Omental fat pad (tissue), 4 donors: Measurements from ENCODE around the gene SLC1A2. TPM values are rescaled to one million over a fixed set of nuclear protein-coding genes. Genes with fewer than 3 reads are reported as not detected.

Source experiments
- ATAC-seq: fragments of 150-250 bp; one replicate; pipeline ENCODE4 v1.9.1; 2016; ENCODE audit warnings: mild to moderate bottlenecking, moderate library complexity; ENCODE audit not compliant: low FRiP score
- DNase-seq: peaks from one replicate; pipeline ENCODE4 v3.0.0-alpha.2; 2019; ENCODE audit warnings: low spot score
- total RNA-seq, 4 donors: library from RNA; depleted of rRNA; stranded (reverse); fragments of >200 nt; gene quantifications; one replicate each; pipeline ENCODE4 v1.1.0, GENCODE V29; 2016
- TF ChIP-seq, protein P1 (sequence below), 3 donors: fragments of 450-650 bp; IDR thresholded peaks; one replicate each; pipeline ENCODE4 v1.5.1; 2016 to 2017; ENCODE audit warnings: antibody characterized with exemption in 3 of 3, mild to moderate bottlenecking in 3 of 3, moderate library complexity in 2 of 3

The SLC1A2 gene
- total RNA-seq, 4 donors from 2014 or later = 0.96 to 5.0 (median 2.8) TPM

DNA sequence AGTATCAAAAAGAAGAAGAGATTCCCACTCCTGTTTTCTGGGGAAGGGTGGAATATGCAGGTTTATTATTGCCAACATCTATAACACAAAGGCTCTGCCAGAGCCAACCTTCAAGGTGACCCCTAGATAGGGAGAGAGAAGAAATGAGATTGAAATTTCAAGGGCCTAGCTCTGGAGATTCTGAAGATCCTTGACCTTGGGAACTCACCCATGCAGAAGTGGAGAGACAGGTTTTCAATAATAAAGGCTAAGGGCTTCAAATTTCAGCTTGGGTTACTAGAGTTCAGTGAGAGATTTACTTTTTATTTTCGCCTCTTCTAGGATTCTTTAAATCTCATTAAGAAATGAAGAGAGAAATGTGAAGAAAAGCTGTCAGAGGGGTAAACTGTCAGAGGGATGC is 182.0 kb downstream of the SLC1A2 start:
- TF ChIP-seq, protein P1, sequence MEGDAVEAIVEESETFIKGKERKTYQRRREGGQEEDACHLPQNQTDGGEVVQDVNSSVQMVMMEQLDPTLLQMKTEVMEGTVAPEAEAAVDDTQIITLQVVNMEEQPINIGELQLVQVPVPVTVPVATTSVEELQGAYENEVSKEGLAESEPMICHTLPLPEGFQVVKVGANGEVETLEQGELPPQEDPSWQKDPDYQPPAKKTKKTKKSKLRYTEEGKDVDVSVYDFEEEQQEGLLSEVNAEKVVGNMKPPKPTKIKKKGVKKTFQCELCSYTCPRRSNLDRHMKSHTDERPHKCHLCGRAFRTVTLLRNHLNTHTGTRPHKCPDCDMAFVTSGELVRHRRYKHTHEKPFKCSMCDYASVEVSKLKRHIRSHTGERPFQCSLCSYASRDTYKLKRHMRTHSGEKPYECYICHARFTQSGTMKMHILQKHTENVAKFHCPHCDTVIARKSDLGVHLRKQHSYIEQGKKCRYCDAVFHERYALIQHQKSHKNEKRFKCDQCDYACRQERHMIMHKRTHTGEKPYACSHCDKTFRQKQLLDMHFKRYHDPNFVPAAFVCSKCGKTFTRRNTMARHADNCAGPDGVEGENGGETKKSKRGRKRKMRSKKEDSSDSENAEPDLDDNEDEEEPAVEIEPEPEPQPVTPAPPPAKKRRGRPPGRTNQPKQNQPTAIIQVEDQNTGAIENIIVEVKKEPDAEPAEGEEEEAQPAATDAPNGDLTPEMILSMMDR (IDR thresholded peaks at IDR 0.05) = no peak
- DNase-seq (no peak), ATAC-seq (no peak)

GRCh38 chr11:35236667-35237003 is 182.7 kb downstream of the SLC1A2 start:
- TF ChIP-seq, protein P1 (IDR thresholded peaks at IDR 0.05) = no peak
- DNase-seq (no peak), ATAC-seq (no peak)

DNA sequence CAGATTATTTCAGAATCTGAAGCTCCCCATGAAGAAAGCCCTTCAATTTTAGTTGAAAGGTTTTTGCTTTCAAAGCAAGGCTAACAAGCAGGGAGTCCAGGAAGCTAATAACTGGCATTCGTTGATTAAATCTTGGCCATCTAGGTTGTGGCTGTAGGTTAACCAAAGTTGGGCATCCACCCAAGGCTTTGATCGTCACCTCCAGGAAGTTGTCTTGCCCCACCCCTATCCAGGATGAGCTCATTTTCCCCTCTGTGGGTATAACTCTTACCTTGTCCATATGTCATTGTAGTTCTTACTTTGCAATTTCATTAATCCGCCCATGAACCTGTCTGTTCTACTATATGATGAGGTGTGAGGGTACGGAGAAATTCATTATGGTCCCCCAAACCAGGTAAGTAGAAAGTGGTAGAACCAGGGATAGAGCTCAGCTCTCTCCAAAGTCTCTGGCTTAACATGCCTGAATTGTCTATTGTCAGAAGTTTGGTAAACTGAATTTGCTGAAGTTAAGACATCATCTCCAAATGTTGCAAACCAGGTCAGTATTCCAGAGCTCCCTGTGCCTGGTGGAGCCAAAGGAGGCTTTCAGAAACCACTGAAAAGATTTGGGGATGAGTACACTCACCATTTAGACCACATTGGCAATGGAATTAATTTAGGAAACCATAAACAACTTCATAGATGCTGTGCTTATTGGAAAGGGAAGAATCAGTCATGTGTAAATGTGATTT is 183.3 kb downstream of the SLC1A2 start:
- TF ChIP-seq, protein P1 (IDR thresholded peaks at IDR 0.05) = no peak
- DNase-seq = no peak
- no peak for ATAC-seq

DNA sequence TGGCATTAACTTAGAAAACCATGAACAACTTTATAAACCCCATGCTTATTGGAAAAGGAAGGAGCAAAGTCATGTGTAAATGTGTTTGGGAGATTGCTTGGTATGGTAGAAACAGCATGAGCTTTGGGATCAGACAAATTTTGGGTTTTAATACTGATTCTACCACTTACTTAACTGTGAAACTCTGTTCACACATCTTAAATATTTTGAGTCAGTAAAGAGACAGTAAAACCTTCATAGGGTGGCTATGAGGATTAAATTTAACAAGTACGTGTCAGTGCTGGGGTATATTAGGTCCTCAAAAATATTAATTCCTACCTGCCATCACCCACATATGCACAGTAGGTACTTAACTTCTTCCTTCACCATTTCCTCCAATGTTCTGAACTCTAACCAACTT is 183.9 kb downstream of the SLC1A2 start:
- ATAC-seq (no peak), DNase-seq (no peak)
- TF ChIP-seq, protein P1 (IDR thresholded peaks at IDR 0.05) = no peak

GRCh38 chr11:35235157-35235468 is 184.2 kb downstream of the SLC1A2 start:
- TF ChIP-seq, protein P1 (IDR thresholded peaks at IDR 0.05) = no peak
- ATAC-seq (no peak), DNase-seq (no peak)

DNA sequence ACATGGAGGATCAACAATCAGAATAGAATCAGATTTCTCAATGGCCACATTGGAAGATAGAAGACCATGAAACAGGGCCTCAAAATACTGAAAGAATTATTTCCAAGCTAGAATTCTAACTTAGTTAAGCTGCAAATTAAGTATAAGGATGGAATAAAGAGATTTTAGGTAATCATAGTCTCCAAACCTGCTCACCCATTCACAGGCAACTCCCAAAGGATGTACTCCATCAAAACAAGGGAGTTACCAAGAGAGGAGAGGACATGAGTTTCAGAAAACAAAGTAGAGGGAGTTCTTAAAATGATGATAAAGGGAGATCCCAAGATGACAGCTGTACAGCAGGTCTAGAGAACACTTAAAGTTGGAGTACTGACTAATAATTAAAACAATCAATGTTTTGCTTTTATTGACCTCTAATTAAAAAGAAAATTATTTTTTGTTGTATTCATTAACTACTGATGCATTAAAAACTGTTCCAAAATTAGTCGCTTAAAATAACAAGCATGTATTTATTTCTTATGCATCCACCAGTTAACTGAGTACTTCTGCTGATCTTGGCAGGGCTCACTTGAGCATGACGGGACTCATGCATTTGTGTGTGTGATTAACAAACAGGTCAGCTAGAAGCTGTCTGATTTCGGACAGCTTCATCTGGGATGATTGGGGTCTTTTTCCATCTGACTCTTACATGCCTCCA is 184.8 kb downstream of the SLC1A2 start:
- TF ChIP-seq, protein P1 (IDR thresholded peaks at IDR 0.05) = no peak
- no peak for ATAC-seq

GRCh38 chr11:35233518-35233917 is 185.8 kb downstream of the SLC1A2 start:
- ATAC-seq = no peak
- TF ChIP-seq, protein P1 (IDR thresholded peaks at IDR 0.05) = no peak
- DNase-seq = no peak

More for the DNA sequence above, 184.8 kb downstream of the SLC1A2 start:
- no peak for DNase-seq
